HL-60 (cell line): ENCODE measurements around the gene FREM3.

Source experiments
- GABPA ChIP-seq: IDR thresholded peaks from 2 replicates; pipeline ENCODE4 v1.6.1; 2012; ENCODE audit warnings: low read depth
- POLR2AphosphoS5 ChIP-seq: IDR thresholded peaks from 2 replicates; pipeline ENCODE4 v1.6.1; 2012; ENCODE audit warnings: low read depth
- SPI1 ChIP-seq: IDR thresholded peaks from 2 replicates; pipeline ENCODE4 v1.6.1; 2012; ENCODE audit warnings: low read depth, mild to moderate bottlenecking, borderline replicate concordance
- TF ChIP-seq, protein P1 (sequence below): IDR thresholded peaks from one replicate; pipeline ENCODE4 v1.5.1; 2011; ENCODE audit warnings: low read length, control low read depth, inconsistent platforms; ENCODE audit not compliant: insufficient read depth
- TF ChIP-seq, protein P2 (sequence below): IDR thresholded peaks from 2 replicates; pipeline ENCODE4 v1.6.1; 2012; ENCODE audit warnings: low read depth; ENCODE audit not compliant: insufficient replicate concordance

DNA sequence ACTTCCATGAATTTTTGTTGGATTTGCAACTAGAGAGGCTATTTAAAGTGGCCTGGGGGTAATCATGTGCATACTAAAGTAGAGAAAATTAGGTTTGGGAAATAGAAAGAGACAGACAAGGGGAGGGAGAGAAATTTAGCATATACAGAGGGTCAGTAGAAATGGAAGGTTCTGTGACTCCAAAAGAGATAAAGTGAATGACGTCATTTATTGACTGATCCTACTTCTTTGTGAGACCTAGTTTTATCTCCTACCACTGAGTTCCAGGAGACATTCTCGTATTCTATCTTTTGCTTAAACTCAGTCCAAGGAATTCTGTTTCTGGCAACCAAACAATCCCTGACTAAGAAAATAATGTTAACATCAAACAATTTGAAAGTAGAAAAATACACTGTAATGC lies 42.4 kb upstream of the FREM3 start:
- TF ChIP-seq, protein P1, sequence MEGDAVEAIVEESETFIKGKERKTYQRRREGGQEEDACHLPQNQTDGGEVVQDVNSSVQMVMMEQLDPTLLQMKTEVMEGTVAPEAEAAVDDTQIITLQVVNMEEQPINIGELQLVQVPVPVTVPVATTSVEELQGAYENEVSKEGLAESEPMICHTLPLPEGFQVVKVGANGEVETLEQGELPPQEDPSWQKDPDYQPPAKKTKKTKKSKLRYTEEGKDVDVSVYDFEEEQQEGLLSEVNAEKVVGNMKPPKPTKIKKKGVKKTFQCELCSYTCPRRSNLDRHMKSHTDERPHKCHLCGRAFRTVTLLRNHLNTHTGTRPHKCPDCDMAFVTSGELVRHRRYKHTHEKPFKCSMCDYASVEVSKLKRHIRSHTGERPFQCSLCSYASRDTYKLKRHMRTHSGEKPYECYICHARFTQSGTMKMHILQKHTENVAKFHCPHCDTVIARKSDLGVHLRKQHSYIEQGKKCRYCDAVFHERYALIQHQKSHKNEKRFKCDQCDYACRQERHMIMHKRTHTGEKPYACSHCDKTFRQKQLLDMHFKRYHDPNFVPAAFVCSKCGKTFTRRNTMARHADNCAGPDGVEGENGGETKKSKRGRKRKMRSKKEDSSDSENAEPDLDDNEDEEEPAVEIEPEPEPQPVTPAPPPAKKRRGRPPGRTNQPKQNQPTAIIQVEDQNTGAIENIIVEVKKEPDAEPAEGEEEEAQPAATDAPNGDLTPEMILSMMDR, result no peak
- TF ChIP-seq, protein P2, sequence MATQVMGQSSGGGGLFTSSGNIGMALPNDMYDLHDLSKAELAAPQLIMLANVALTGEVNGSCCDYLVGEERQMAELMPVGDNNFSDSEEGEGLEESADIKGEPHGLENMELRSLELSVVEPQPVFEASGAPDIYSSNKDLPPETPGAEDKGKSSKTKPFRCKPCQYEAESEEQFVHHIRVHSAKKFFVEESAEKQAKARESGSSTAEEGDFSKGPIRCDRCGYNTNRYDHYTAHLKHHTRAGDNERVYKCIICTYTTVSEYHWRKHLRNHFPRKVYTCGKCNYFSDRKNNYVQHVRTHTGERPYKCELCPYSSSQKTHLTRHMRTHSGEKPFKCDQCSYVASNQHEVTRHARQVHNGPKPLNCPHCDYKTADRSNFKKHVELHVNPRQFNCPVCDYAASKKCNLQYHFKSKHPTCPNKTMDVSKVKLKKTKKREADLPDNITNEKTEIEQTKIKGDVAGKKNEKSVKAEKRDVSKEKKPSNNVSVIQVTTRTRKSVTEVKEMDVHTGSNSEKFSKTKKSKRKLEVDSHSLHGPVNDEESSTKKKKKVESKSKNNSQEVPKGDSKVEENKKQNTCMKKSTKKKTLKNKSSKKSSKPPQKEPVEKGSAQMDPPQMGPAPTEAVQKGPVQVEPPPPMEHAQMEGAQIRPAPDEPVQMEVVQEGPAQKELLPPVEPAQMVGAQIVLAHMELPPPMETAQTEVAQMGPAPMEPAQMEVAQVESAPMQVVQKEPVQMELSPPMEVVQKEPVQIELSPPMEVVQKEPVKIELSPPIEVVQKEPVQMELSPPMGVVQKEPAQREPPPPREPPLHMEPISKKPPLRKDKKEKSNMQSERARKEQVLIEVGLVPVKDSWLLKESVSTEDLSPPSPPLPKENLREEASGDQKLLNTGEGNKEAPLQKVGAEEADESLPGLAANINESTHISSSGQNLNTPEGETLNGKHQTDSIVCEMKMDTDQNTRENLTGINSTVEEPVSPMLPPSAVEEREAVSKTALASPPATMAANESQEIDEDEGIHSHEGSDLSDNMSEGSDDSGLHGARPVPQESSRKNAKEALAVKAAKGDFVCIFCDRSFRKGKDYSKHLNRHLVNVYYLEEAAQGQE, result no peak
- TF ChIP-seq POLR2AphosphoS5, result no peak
- no peak for TF ChIP-seq SPI1
- no peak for TF ChIP-seq GABPA
